Stomach (tissue), 4 donors: ENCODE measurements around the gene OR51B5.
"Not testable (repeated sequence)": the region's sequence is repeated elsewhere in the genome, so short reads cannot be mapped to it uniquely, and the experiment has no call there.

ENCODE experiments used
- EP300 ChIP-seq: sonication (generic); formaldehyde crosslinking; IDR thresholded peaks from one replicate; pipeline ENCODE4 v1.6.1; 2017; ENCODE audit warnings: antibody characterized with exemption
- POLR2A ChIP-seq, 4 donors: fragments of 450-650 bp; IDR thresholded peaks; one replicate each; pipeline ENCODE4 v1.6.1; 2016; ENCODE audit warnings: antibody characterized with exemption in 4 of 4, control low read depth in 2 of 4, mild to moderate bottlenecking in 1 of 4, moderate library complexity in 1 of 4
- POLR2AphosphoS5 ChIP-seq, 3 donors: sonication (generic); formaldehyde crosslinking; IDR thresholded peaks; one replicate each; pipeline ENCODE4 v1.6.1; 2016; ENCODE audit warnings: antibody characterized with exemption in 3 of 3
- TF ChIP-seq, protein P1 (sequence below), 7 experiments: fragments of 450-650 bp in 4 of 7; fragments of 200-600 bp in 3 of 7; sonication (generic) in 3 of 7; IDR thresholded peaks; one replicate each; pipeline ENCODE4 v1.5.1; 2016 to 2019; ENCODE audit warnings: antibody characterized with exemption in 7 of 7, control low read depth in 2 of 7, mild to moderate bottlenecking in 1 of 7

GRCh38 chr11:5294342-5294995 lies 48.9 kb downstream of the OR51B5 start:
- TF ChIP-seq, protein P1, sequence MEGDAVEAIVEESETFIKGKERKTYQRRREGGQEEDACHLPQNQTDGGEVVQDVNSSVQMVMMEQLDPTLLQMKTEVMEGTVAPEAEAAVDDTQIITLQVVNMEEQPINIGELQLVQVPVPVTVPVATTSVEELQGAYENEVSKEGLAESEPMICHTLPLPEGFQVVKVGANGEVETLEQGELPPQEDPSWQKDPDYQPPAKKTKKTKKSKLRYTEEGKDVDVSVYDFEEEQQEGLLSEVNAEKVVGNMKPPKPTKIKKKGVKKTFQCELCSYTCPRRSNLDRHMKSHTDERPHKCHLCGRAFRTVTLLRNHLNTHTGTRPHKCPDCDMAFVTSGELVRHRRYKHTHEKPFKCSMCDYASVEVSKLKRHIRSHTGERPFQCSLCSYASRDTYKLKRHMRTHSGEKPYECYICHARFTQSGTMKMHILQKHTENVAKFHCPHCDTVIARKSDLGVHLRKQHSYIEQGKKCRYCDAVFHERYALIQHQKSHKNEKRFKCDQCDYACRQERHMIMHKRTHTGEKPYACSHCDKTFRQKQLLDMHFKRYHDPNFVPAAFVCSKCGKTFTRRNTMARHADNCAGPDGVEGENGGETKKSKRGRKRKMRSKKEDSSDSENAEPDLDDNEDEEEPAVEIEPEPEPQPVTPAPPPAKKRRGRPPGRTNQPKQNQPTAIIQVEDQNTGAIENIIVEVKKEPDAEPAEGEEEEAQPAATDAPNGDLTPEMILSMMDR (IDR thresholded peaks at IDR 0.05): not testable (repeated sequence)
- not testable (repeated sequence) for TF ChIP-seq POLR2A (IDR thresholded peaks at IDR 0.05); POLR2AphosphoS5 (IDR thresholded peaks at IDR 0.05); EP300
